Amniotic stem cell (primary cell): ENCODE data around the gene SKA2.
A peak's percentile ranks its signal among the peaks of the same experiment; 100 is the strongest.
"Not testable (repeated sequence)": the region's sequence is repeated elsewhere in the genome, so short reads cannot be mapped to it uniquely, and the experiment has no call there.

ENCODE experiments used
- DNase-seq: peaks from one replicate; lab custom pipeline; 2025; lab: John Stamatoyannopoulos, UW

SKA2 gene

DNA sequence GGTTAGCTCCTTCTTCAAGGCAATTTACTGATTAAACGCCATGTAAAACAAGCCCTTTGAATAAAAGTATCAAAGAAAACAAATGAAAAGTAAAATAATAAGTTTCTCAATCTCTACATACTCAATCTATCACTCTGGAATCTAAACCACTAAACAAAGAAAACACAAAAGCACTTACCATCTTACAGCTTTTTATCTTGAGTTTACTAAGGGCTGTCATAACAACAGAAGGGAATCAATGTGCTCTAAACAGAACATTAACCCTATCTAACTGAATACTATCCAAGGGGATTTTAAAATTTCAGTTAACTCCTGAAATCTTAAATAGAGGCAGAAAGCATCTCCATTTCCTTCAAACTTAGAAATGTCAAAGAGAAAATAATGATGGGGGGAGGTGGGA lies 3.4 kb downstream of the SKA2 start:
- no peak for DNase-seq

DNA sequence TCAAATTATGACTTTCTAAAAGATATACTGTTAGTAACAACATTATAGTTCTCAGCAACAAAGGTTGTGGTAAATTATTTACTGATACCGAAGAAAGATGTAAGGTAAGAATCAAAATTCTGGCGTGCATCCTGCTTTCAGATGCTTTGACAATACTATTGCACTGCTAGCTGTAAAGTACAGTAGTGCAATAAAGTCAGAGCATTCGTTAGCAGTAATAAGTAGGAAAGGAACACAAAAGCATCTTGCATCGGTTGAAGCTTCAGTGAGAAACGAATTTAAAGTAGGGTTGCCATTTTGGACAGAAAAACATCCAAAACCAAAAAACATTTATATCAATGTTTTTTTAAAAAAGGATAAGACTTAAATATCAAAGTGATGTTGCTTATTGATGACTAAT lies 4.0 kb downstream of the SKA2 start:
- no peak for DNase-seq

DNA sequence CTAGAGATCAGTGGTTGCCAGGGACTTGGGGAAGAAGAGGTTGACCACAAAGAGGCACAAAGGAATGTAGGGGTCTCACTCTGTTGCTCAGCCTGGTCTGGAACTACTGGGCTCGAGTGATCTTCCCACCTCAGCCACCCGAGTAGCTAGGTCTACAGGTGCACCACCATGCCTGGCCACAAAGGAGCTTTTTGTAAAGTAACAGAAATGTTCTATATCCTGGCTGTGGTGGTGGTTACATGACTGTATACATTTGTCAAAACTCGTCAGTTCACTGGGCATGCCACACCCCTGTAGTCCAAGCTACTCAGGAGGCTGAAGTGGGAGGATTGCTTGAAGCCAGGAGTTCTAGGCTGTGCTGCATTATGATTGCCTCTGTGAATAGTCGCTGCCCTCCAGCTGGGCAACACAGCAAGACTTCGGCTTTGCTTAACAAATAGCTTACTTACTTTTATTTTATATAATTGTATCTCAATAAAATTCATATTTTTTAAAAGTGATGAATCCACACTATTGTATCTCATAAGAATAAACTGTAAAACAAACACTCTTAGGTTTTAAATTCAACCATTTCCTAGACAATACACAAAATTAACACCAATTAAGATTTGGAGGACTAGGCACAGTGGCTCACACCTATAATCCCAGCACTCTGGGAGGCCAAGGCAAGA lies 5.0 kb downstream of the SKA2 start:
- DNase-seq: no peak

DNA sequence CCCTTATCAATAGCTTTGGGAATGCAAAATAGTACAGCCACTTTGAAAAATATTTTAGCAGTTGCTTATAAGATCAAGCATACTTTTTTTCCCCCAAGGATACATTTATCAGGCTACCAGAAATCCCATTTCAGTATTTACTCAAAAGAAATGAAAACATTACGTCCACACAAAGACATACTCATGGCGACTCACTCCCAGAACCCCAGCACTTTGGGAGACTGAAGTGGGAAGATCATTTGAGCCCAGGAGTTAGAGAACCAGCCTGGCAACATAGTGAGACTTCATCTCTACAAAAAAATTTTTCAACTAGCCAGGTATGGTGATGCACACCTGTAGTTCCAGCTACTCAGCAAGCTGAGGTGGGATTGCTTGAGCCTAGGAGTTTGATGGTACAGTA lies 5.9 kb downstream of the SKA2 start:
- DNase-seq: no peak

DNA sequence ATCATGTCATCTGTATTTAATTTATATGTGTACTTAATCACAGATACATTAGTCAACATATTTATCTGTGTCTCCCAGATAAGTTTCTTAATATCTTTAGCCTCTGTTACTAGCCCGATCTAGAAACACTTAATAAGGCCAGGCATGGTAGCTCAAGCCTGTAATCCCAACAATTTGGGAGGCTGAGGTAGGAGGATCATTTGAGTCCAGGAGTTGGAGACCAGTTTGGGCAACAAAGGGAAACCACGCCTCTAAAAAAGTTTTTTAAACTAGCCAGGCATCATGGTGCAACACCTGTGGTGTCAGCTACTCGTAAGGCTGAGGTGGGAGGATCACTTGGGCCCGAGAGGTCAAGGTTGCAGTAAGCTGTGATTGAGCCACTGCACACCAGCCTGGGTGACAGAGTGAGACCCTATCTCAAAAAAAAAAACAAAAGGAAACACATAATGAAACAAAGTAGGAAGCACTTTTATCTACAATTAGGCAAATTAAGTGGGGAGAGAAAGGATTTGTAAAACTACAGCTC lies 9.4 kb downstream of the SKA2 start:
- DNase-seq: no peak

DNA sequence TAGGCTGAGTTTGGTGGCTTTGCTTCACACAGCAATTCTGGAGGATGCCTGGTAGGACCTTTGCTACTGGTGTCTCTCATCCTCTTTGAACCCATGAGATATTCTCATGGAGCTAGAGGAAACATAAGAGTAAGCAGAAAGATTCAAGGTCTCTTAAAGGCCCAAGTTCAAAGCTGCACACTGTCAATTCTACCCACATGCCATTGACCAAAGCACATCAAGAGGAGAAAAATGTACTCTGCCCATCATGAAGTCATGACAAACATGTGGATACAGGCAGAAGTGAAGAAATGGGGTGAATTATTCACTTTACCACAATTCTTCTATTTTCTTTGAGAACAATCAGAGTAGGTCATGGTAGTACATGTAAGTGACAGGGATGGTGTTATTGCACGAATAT lies 13.1 kb downstream of the SKA2 start:
- no peak for DNase-seq

DNA sequence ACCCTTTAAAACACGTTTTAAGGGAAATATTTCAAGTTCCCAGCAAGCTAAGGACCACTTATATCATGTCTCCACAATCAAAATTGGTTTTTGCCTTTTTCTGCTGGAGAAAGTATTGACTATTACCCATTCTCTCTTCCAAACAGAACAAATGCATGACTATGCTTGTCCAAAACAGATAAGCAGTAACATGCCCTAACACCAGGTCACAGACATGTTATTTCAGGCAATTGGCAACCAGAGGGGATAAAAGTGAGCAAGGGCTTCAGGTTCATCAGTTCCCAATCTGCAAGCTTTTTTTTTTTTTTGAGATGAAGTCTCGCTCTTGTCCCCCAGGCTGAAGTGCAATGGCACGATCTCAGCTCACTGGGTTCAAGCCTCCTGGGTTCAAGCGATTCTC lies 15.0 kb downstream of the SKA2 start:
- DNase-seq: no peak

DNA sequence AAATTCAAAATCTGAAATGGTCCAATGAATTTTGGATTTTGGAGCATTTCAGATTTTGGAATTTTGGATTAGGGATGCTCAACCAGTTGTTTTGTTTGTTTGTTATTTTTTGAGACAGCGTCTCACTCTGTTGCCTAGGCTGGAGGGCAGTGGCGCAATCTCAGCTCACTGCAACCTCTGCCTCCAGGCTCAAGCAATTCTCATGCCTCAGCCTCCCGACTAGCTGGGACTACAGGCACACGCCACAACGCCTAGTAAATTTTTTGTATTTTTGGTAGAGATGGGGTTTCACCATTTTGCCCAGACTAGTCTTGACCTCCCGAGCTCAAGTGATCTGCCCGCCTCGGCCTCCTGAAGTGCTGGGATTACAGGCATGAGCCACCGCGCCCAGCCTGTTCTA lies 16.6 kb downstream of the SKA2 start:
- not testable (repeated sequence) for DNase-seq

DNA sequence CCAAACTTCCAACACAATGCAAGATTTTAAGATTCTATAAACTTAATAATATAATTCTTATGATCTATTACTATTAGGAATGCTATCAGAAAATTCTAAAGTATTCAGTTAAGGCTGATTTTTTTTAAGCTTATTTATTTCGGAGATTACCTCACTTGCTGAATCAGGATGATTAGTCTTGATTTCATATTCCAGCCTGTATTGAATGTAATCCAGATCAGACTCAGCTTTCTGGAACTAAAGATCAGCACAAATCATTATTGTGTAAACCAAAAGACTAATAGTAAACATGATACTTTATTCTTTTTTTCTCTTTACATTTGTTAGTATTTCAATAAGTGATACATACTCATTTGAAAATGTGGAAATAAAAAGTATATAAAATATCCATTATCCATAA lies 23.9 kb downstream of the SKA2 start:
- DNase-seq: no peak

DNA sequence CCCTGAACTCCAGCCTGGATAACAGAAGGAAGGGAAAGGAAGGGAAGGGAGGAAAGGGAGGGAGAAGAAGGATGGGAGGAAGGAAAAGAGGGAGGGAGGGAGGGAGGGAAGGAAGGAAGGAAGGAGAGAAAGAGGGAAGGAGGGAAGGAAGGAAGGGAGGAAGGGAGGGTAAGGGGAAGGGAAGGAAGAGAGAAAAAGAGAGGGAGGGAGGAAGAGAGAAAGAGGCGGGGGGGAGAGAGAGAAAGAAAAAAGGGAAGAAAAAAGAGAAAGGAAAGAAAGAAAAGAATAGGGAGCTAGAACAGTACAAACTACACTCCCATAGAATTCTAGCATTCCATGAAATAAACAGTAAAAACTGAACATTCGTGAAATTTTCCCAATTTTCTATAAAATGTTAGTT lies 25.2 kb downstream of the SKA2 start:
- no peak for DNase-seq

DNA sequence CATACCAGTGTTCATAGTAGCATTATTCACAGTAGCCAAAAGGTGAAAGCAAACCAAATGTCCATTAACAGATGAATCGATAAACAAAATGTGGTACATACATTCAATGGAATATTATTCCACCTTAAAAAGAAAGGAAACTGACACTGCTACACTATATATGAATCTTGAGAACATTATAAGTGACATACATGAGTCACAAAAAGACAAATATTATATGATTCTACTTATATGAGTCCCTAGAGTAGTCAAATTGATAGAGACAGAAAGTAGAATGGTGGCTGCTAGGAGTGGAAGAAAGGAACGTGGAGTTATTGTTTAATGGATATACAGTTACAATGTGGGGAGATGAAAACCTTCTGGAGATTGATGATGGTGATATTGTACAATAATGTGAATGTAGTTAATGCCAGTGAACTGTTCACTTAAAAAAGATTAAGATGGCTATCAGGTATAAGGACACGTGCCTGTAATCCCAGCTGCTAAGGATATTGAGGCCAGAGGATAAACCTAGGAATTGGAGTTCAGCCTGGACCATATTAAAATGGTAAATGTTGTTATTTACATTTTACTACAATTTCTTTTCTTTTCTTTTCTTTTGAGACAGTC lies 28.1 kb downstream of the SKA2 start:
- DNase-seq: no peak

DNA sequence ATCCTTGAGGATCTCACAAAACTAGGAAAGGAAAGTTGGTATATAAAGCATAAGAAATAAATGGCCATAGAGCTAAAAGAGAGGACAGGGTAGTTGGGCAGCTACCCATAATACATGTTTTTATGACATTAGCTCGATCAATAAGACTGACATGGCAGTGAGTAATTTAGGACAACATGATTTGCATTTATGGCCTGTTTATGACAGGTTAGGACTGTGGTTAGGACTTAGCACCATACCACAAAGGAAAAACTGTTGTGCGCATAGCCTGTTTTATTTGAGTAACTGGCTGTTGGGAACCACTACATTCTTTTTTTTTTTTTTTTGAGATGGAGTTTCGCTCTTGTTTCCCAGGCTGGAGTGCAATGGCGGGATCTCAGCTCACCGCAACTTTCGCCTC lies 30.3 kb downstream of the SKA2 start:
- DNase-seq: no peak

DNA sequence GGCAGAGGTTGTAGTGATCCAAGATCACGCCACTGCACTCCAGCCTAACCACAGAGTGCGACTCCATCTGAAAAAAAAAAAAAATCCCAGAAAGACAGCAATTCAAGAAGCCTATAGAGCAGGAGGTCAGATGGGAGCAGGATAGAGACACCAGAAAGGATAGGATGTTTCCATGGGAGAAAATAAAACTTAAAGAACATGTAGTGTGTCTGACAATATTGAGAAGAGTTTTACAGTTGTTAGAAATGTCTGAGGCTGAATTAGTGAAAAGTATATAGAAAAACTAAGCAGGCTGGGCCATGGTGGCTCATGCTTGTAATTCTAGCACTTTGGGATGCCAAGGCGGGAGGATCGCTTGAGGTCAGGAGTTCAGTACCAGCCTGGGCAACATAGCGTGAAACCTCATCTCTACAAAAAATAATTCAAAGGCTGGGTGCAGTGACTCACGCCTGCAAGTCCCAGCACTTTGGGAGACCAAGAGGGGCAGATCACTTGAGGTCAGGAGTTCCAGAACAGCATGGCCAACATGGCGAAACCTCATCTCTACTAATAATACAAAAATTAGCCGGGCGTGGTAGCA lies 33.0 kb downstream of the SKA2 start:
- DNase-seq: no peak

DNA sequence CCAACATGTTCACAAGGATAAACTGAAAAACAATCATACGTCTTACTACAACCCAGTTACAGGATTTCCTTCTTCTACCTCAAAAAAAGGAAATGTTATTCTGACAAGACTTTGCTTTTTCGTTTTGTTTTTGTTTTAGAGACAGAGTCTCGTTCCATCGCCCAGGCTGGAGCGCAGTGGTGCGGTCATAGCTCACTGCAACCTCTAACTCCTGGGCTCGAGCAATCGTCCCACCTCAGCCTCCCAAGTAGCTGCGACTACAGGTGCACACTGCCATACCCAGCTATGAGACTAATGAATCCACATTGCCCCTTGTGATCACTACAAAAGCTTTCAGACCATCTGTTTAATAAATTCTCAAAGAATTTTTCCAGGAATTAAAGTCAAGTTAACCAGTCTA lies 39.5 kb downstream of the SKA2 start:
- DNase-seq: no peak

DNA sequence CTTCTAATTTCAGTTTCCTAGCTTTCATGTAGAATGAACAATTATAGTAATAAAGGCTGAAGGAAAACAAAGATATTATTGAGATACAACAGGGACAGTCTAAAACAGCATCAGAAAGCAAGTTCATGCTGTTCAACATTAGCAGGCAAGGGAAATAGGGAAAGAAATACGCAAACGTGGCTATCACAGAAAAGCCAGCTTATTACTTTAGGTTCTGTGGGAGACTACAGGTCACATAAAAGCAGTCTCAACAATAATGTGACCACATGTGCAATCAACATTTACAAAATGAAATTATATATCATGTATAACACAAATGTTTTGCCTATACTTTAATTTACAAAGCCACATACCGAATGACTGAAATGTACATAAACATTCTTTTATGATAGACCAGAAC lies 43.4 kb downstream of the SKA2 start:
- DNase-seq: no peak

DNA sequence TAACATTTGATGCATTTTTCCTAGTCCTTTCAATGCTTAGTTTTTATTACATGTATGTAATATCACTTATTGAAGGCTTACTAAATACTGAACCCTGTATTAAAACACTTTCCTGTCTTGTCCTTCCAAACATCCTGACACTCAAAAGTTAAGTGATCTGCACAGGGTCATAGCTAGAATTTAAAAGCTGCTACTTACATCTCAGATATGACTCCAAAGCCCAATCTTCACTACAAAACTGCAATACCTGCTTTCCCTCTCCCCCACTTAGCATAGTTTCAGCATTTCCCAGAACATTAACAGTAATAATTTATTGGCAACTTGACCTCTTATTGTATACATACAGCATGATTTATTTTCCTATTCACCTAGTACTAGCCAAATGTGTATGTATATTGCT lies 44.0 kb downstream of the SKA2 start:
- DNase-seq: no peak

DNA sequence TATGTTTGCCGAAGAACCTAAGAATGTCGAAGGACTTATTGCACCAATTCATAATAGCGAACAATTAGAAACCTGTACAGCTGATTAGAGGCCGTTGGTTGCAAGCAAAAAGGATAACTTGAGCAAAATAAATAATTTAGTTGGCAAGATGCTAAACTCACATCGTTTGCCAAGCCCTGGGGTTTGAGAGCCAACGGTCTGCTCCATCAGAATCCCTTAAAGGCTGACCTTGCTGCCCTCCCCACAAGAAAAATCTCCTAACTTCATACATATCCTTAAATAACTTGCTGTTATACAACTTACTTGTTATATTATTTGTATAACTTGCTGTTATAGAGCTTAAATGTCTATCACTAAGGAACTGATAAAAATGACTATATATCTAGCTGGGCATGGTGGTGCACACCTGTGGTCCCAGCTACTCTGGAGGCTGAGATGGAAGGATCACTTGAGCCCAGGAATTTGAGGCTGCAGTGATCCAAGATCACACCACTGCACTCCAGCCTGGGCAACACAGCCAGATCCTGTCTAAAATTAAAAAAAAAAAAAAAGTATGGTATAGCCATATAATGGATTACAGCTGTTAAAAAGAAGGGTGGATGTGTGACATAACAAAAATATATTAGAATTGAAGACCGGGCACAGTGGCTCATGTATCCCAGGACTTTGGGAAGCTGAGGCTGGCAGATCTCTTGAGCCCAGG lies 46.4 kb downstream of the SKA2 start:
- DNase-seq: no peak

DNA sequence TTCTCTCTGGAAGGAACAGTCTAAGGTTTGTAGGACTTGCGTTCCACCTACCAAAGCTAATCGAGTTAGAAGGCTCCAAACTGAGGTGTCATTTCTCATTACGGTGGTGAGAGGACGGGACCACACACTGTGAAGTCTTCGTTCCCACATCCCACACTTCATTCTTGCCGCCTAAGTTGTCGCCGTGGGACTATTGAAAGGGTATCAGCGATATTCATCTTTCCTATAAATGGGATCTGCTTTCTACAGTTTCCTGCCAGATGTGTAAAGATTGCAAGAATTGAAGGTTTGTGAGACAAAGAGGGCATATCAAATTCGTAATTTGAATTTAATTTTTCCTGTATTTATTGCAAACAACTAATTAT lies 47.7 kb downstream of the SKA2 start:
- DNase-seq: no peak

DNA sequence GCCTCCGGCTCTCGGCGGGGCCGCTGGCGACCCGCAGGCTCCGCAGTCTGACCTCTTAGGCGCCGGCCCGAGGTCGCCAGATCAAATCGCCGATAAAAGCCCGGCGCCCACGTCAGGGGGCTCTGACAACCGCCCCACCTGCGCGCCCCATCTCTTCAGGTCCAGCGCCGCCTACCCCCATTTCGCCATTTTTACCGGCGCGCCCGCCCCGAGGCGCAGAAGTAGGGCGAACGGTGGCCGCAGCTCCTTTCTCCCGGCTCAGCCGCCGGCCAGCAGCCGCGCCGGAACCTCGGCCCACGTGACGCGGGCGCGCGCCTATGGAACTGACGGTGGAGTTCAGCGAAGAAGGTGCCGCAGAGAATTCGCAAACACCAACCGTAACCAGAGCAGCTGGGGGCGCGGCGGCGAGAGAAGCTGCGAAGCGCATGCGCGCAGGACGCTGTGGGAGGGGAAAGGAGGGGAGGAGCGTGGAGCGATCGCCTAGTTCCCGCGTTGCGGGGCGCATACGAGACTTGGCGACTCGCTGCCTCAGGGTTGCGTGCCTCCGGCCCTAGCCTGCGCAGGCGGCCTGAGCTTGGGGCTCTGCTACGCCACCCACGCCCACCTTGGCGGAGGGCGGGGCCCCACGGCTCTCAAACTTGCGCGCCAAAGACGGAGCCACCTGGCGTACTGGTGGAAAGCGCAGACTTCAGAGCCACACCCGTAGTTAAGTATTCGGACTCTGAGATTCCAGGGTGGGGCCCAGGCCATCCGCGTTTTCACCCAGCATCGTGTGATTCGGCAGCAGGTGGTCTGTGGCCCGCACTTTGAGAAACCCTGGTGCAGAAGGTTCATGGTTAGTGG lies 48.3 kb downstream of the SKA2 start, which contains the start of gene TRIM37:
TSS of gene TRIM37 (minus strand) at position 418 of the 843 bp plus-strand sequence. CDS start 419 bp downstream, outside the sequence.
- peak; percentile 96 for DNase-seq

DNA sequence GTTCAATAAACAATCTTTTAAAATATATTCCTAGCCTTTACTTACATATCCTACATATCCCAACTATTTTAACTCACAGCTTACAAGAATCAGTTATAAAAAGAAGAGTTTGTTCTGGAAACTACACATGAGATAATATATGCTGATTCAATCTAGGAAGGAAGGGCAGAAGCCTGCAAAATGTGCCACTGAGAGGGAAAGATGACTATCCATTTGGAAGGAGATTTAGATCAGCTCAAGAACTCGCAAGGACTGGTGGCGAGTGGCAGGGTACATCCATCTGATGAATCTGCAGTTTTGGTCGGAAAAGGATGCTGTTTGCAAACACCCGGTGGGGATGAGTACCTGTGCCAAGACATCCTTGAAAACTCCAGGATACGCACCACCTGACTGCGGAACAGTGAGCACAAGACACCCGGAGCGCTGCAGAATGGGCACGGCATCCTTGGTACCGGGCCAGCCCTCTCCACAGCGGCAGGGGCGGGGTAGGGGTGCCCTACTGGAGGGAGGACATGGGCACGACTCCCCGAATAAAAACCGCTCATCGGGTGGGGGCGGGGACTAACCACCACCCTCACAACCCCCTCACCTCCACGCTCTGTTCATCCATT lies 49.0 kb downstream of the SKA2 start:
- DNase-seq: peak; percentile 6

DNA sequence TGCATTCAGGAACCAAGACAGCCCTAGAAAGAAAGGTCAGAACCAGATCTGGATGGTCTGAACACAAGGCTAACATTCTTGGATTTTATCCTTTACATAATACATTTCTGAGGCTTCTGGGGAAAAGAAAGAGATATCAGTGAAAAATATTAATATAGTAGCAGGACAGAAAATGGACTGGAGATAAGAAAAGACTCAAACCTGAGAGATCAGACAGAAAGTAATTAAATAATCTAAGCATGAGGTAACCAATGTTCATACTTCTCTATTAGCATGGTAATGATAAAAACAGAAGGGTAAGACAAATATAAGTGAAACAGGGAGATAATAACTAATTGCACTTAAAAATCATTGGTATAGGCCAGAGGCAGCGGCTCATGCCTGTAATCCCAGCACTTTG lies 53.8 kb downstream of the SKA2 start:
- DNase-seq: no peak

DNA sequence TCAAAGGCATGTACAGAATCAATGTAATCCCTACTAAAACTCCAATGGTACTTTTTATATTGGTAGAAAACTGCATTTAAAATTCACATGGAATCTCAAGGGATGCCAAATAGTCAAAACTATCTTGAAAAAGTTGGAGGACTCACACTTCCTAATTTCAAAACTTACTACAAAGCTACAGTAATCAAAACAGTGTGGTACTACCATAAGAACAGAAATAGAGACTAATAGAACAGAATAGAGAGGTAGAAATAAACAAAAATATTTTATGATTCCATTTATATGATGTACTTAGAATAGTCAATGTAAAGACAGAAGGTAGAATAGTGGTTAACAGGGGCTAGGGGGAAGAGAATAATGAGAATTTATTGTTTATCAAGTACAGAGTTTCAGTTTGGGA lies 57.1 kb downstream of the SKA2 start:
- DNase-seq: no peak
